GM18951 (cell line): ENCODE measurements around the gene PDE4D.
"Not testable (repeated sequence)": the region's sequence is repeated elsewhere in the genome, so short reads cannot be mapped to it uniquely, and the experiment has no call there.

ENCODE experiments used
- POLR2A ChIP-seq: IDR thresholded peaks from 4 replicates; pipeline ENCODE4 v1.6.1; 2011; ENCODE audit warnings: mild to moderate bottlenecking; ENCODE audit not compliant: insufficient read length, insufficient read depth; ENCODE audit errors: extremely low read depth
- in situ Hi-C: fragments of 300-500 bp; cut with MboI; formaldehyde crosslinking; loops from one replicate; pipeline ENCODE4 v1.12.0; 2022; ENCODE audit warnings: low sequenced_read_pairs, mixed read lengths, inconsistent platforms; ENCODE audit not compliant: unreplicated experiment

The PDE4D gene

GRCh38 chr5:59577485-59577884, 316.0 kb downstream of the PDE4D start:
- in situ Hi-C loops: no loop called here
- TF ChIP-seq POLR2A: no peak

- in situ Hi-C loops: no loop called here
- TF ChIP-seq POLR2A: no peak
Observed at GRCh38 chr5:59575648-59576445, 317.7 kb downstream of the PDE4D start.

- in situ Hi-C loops: not testable (repeated sequence)
Observed at GRCh38 chr5:59573509-59573908, 320.0 kb downstream of the PDE4D start.

- in situ Hi-C loops: no loop called here
- TF ChIP-seq POLR2A: no peak
Observed at GRCh38 chr5:59571067-59571466, 322.5 kb downstream of the PDE4D start.

GRCh38 chr5:59569608-59570334, 323.8 kb downstream of the PDE4D start:
- TF ChIP-seq POLR2A: no peak
- in situ Hi-C loops: no loop called here

GRCh38 chr5:59569158-59569557, 324.4 kb downstream of the PDE4D start:
- in situ Hi-C loops: no loop called here

GRCh38 chr5:59568161-59568560, 325.4 kb downstream of the PDE4D start:
- TF ChIP-seq POLR2A: no peak
- in situ Hi-C loops: no loop called here

More at GRCh38 chr5:59569158-59569557, 324.4 kb downstream of the PDE4D start:
- no peak for TF ChIP-seq POLR2A

GRCh38 chr5:59565551-59565950, 328.0 kb downstream of the PDE4D start:
- in situ Hi-C loops: no loop called here
- TF ChIP-seq POLR2A: no peak

- TF ChIP-seq POLR2A: no peak
- in situ Hi-C loops: no loop called here
Observed at GRCh38 chr5:59564895-59565294, 328.6 kb downstream of the PDE4D start.

GRCh38 chr5:59562756-59563389, 330.7 kb downstream of the PDE4D start:
- TF ChIP-seq POLR2A: no peak
- in situ Hi-C loops: no loop called here

GRCh38 chr5:59560553-59560952, 333.0 kb downstream of the PDE4D start:
- in situ Hi-C loops: no loop called here
- no peak for TF ChIP-seq POLR2A

GRCh38 chr5:59559847-59560246, 333.7 kb downstream of the PDE4D start:
- in situ Hi-C loops: no loop called here
- no peak for TF ChIP-seq POLR2A

GRCh38 chr5:59559323-59559722, 334.2 kb downstream of the PDE4D start:
- in situ Hi-C loops: no loop called here
- TF ChIP-seq POLR2A: no peak

GRCh38 chr5:59558501-59558900, 335.0 kb downstream of the PDE4D start:
- in situ Hi-C loops: no loop called here
- no peak for TF ChIP-seq POLR2A

- in situ Hi-C loops: no loop called here
- no peak for TF ChIP-seq POLR2A
Observed at GRCh38 chr5:59557572-59557971, 336.0 kb downstream of the PDE4D start.
